Activated CD8-positive, alpha-beta T cell treated with anti-CD3 and anti-CD28 coated beads, Interleukin-2, amount 10 ng/mL, durations not matched to agents 7 days and 5 days (primary cell): Measurements from ENCODE around the gene PANX2. TPM values are rescaled to one million over a fixed set of nuclear protein-coding genes. Genes with fewer than 3 reads are reported as not detected.
A peak's percentile ranks its signal among the peaks of the same experiment; 100 is the strongest.

Experiments
- ATAC-seq: fragments of 150-1000 bp; cut with Tn5 transposase; one replicate; pipeline ENCODE4 v1.10.0; 2021; ENCODE audit warnings: moderate library complexity
- CTCF ChIA-PET: fragments of 350-600 bp; sonication (Branson Sonifier 250); formaldehyde crosslinking; loops from one replicate; lab custom pipeline; 2021; ENCODE audit warnings: antibody characterized with exemption; lab: Charles Lee
- POLR2A ChIA-PET: fragments of 350-600 bp; sonication (Branson Sonifier 250); formaldehyde crosslinking; loops from one replicate; lab custom pipeline; 2021; ENCODE audit warnings: antibody characterized with exemption; lab: Charles Lee
- DNase-seq: peaks from one replicate; pipeline ENCODE4 v3.0.0-alpha.2; 2020
- H3K27ac Mint-ChIP-seq: one replicate; pipeline ENCODE4 v1.8.0; 2021; ENCODE audit warnings: mild to moderate bottlenecking, mixed read lengths
- H3K27me3 Mint-ChIP-seq: one replicate; pipeline ENCODE4 v1.8.0; 2021; ENCODE audit warnings: low read depth, mixed read lengths
- H3K36me3 Mint-ChIP-seq: one replicate; pipeline ENCODE4 v1.8.0; 2021; ENCODE audit warnings: low read depth, mixed read lengths
- H3K4me1 Mint-ChIP-seq: one replicate; pipeline ENCODE4 v1.8.0; 2021; ENCODE audit warnings: low read depth, mixed read lengths
- H3K4me3 Mint-ChIP-seq: one replicate; pipeline ENCODE4 v1.8.0; 2021; ENCODE audit warnings: mild to moderate bottlenecking, mixed read lengths
- H3K9me3 Mint-ChIP-seq: one replicate; pipeline ENCODE4 v1.8.0; 2022; ENCODE audit warnings: mixed read lengths; ENCODE audit not compliant: insufficient read depth
- total RNA-seq, 2 experiments: library from RNA; stranded (reverse); gene quantifications; one replicate each; pipeline ENCODE4 v1.2.3, GENCODE V29; 2021

The PANX2 gene
- total RNA-seq, 2 experiments from 2014 or later = 0.10 TPM; not detected in 1

GRCh38 chr22:50148991-50149721, 21.4 kb upstream of the PANX2 start:
- Mint-ChIP-seq H3K4me1 (peaks cover 5% of the 10 kb centered on the region), H3K4me3 (no peak overlapping the region), H3K36me3 (no peaks in the 10 kb centered on the region), H3K27ac (no peak overlapping the region), H3K27me3 (no peaks in the 10 kb centered on the region), H3K9me3 (no peaks in the 10 kb centered on the region)
- ChIA-PET CTCF (interaction anchor here (0.9 to 2.7 kb wide), 12 partner anchors 13 to 95 kb away, joined by 3 to 15 read pairs (median 5); partner anchors contain the start of genes MLC1 and TUBGCP6), POLR2A (interaction anchor here (1.0 to 2.4 kb wide), 2 partner anchors 42 to 64 kb away, joined by 4 to 7 read pairs; no protein-coding TSS in a partner anchor)
- ATAC-seq = peak; percentile 98
- peak; percentile 84 for DNase-seq

- Mint-ChIP-seq H3K4me3 (no peak overlapping the region), H3K4me1 (peaks cover 5% of the 10 kb centered on the region), H3K36me3 (no peaks in the 10 kb centered on the region), H3K9me3 (no peaks in the 10 kb centered on the region), H3K27me3 (no peaks in the 10 kb centered on the region), H3K27ac (no peak overlapping the region)
- CTCF ChIA-PET = interaction anchor here (1.4 to 2.7 kb wide), 5 partner anchors 53 to 94 kb away, joined by 3 to 15 read pairs (median 6); partner anchors contain the start of gene TUBGCP6
- POLR2A ChIA-PET = interaction anchor here (2.4 kb wide), 1 partner anchor 40 kb away, joined by 7 read pairs; no protein-coding TSS in a partner anchor
- DNase-seq (no peak), ATAC-seq (no peak)
Observed at GRCh38 chr22:50150161-50151129, 20.1 kb upstream of the PANX2 start.

GRCh38 chr22:50151571-50152537, 18.7 kb upstream of the PANX2 start:
- CTCF ChIA-PET = interaction anchor here (1.8 kb wide), 1 partner anchor 9 kb away, joined by 6 read pairs; no protein-coding TSS in a partner anchor
- Mint-ChIP-seq H3K9me3 (no peaks in the 10 kb centered on the region), H3K27me3 (no peaks in the 10 kb centered on the region), H3K36me3 (no peaks in the 10 kb centered on the region), H3K27ac (no peak overlapping the region), H3K4me3 (no peak overlapping the region), H3K4me1 (peaks cover 5% of the 10 kb centered on the region)
- POLR2A ChIA-PET = no interaction called here
- DNase-seq = no peak
- ATAC-seq = no peak

GRCh38 chr22:50153056-50153755, 17.3 kb upstream of the PANX2 start:
- H3K9me3 Mint-ChIP-seq = no peaks in the 10 kb centered on the region
- no peak overlapping the region for H3K4me3 Mint-ChIP-seq
- H3K36me3 Mint-ChIP-seq = no peaks in the 10 kb centered on the region
- peaks cover 5% of the 10 kb centered on the region for H3K27me3 Mint-ChIP-seq
- H3K4me1 Mint-ChIP-seq = peaks cover 5% of the 10 kb centered on the region
- H3K27ac Mint-ChIP-seq = no peak overlapping the region
- DNase-seq (no peak), ATAC-seq (no peak)
- CTCF ChIA-PET = interaction anchor here (1.8 kb wide), 1 partner anchor 11 kb away, joined by 6 read pairs; no protein-coding TSS in a partner anchor
- POLR2A ChIA-PET = no interaction called here

- H3K9me3 Mint-ChIP-seq = no peaks in the 10 kb centered on the region
- H3K27ac Mint-ChIP-seq = no peak overlapping the region
- POLR2A ChIA-PET = no interaction called here
- DNase-seq = no peak
- no peak for ATAC-seq
- H3K4me1 Mint-ChIP-seq = peaks cover 5% of the 10 kb centered on the region
- no peak overlapping the region for H3K4me3 Mint-ChIP-seq
- CTCF ChIA-PET = no interaction called here
- H3K27me3 Mint-ChIP-seq = peaks cover 5% of the 10 kb centered on the region
- H3K36me3 Mint-ChIP-seq = no peaks in the 10 kb centered on the region
Observed at GRCh38 chr22:50153756-50154140, 16.8 kb upstream of the PANX2 start.

GRCh38 chr22:50157709-50158375, 12.7 kb upstream of the PANX2 start:
- Mint-ChIP-seq H3K9me3 (no peaks in the 10 kb centered on the region), H3K27ac (no peak overlapping the region), H3K4me1 (no peaks in the 10 kb centered on the region), H3K4me3 (no peak overlapping the region), H3K36me3 (no peaks in the 10 kb centered on the region), H3K27me3 (peaks cover 8% of the 10 kb centered on the region)
- DNase-seq = no peak
- ATAC-seq = no peak
- CTCF ChIA-PET = interaction anchor here (1.6 kb wide), 1 partner anchor 53 kb away, joined by 3 read pairs; no protein-coding TSS in a partner anchor
- POLR2A ChIA-PET = no interaction called here

GRCh38 chr22:50160947-50161346, 9.6 kb upstream of the PANX2 start:
- ATAC-seq = no peak
- Mint-ChIP-seq H3K36me3 (no peaks in the 10 kb centered on the region), H3K4me3 (no peak overlapping the region), H3K27ac (no peak overlapping the region), H3K9me3 (no peaks in the 10 kb centered on the region), H3K27me3 (peaks cover 8% of the 10 kb centered on the region), H3K4me1 (no peaks in the 10 kb centered on the region)
- ChIA-PET POLR2A (no interaction called here), CTCF (no interaction called here)
- no peak for DNase-seq

GRCh38 chr22:50161508-50162390, 8.8 kb upstream of the PANX2 start:
- Mint-ChIP-seq H3K9me3 (no peaks in the 10 kb centered on the region), H3K27me3 (peaks cover 8% of the 10 kb centered on the region)

GRCh38 chr22:50162391-50162956, 8.1 kb upstream of the PANX2 start:
- peaks cover 5% of the 10 kb centered on the region for H3K27me3 Mint-ChIP-seq
- CTCF ChIA-PET = no interaction called here
- ATAC-seq (no peak), DNase-seq (no peak)
- H3K4me3 Mint-ChIP-seq = no peak overlapping the region
- no peaks in the 10 kb centered on the region for H3K4me1 Mint-ChIP-seq
- H3K36me3 Mint-ChIP-seq = no peaks in the 10 kb centered on the region
- H3K27ac Mint-ChIP-seq = no peak overlapping the region
- POLR2A ChIA-PET = no interaction called here
- H3K9me3 Mint-ChIP-seq = no peaks in the 10 kb centered on the region

More at GRCh38 chr22:50161508-50162390, 8.8 kb upstream of the PANX2 start:
- H3K36me3 Mint-ChIP-seq = no peaks in the 10 kb centered on the region
- no peak for DNase-seq
- CTCF ChIA-PET = no interaction called here
- ATAC-seq = no peak
- no peak overlapping the region for H3K27ac Mint-ChIP-seq
- no peaks in the 10 kb centered on the region for H3K4me1 Mint-ChIP-seq
- POLR2A ChIA-PET = no interaction called here
- H3K4me3 Mint-ChIP-seq = no peak overlapping the region
